Ishikawa (cell line): ENCODE results near the gene SPECC1.

Source experiments
- CEBPB ChIP-seq: IDR thresholded peaks from 2 replicates; pipeline ENCODE4 v1.6.1; 2012
- CREB1 ChIP-seq: IDR thresholded peaks from 2 replicates; pipeline ENCODE4 v1.6.1; 2012; ENCODE audit warnings: low read depth
- EGR1 ChIP-seq: IDR thresholded peaks from 2 replicates; pipeline ENCODE4 v1.6.1; 2012
- EP300 ChIP-seq: IDR thresholded peaks from 2 replicates; pipeline ENCODE4 v1.6.1; 2012; ENCODE audit warnings: borderline replicate concordance
- FOXM1 ChIP-seq: IDR thresholded peaks from 2 replicates; pipeline ENCODE4 v1.6.1; 2012; ENCODE audit warnings: low read depth, borderline replicate concordance
- MAX ChIP-seq: IDR thresholded peaks from 2 replicates; pipeline ENCODE4 v1.6.1; 2012
- NFIC ChIP-seq: IDR thresholded peaks from 2 replicates; pipeline ENCODE4 v1.6.1; 2012
- RAD21 ChIP-seq: IDR thresholded peaks from 2 replicates; pipeline ENCODE4 v1.6.1; 2012; ENCODE audit warnings: low read depth
- TAF1 ChIP-seq: IDR thresholded peaks from 2 replicates; pipeline ENCODE4 v1.6.1; 2012; ENCODE audit warnings: low read depth, mild to moderate bottlenecking
- TF ChIP-seq, protein P1 (sequence below): IDR thresholded peaks from 2 replicates; pipeline ENCODE4 v1.6.1; 2012; ENCODE audit warnings: low read depth, mild to moderate bottlenecking

DNA sequence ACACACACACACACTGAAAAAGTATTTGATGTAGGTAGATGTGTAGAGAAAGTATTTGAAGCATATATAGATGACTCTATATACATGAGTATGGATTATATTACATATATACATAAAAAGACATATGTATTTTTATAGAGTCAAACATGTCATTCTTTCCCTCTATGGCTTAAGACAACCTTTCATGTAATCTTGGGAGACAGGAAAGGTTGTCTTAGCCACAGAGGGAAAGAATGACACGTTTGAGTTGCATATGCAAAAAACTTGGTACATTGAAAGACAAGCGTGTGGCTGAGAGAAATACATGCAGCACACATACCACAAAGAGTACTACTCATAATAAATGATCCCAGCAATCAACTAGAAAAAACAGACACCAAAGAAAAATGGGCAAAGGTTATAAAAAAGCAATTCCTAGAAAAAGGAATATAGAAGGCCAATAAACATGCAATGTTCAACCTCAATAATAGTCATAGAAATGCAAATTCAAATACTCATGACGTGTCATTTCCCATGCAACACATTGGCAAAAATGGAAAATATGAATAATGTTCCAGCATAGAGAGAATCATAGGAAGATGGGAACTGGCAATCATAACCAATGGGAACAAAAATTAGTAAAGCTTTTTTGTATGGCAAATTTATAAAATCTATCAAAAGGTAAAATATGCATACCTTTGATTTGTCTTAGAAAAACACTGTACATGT, 69.0 kb downstream of the SPECC1 start:
- TF ChIP-seq EGR1 (no peak), FOXM1 (no peak), NFIC (no peak), EP300 (no peak), TAF1 (no peak), MAX (no peak), RAD21 (no peak), CEBPB (no peak), CREB1 (no peak)
- TF ChIP-seq, protein P1, sequence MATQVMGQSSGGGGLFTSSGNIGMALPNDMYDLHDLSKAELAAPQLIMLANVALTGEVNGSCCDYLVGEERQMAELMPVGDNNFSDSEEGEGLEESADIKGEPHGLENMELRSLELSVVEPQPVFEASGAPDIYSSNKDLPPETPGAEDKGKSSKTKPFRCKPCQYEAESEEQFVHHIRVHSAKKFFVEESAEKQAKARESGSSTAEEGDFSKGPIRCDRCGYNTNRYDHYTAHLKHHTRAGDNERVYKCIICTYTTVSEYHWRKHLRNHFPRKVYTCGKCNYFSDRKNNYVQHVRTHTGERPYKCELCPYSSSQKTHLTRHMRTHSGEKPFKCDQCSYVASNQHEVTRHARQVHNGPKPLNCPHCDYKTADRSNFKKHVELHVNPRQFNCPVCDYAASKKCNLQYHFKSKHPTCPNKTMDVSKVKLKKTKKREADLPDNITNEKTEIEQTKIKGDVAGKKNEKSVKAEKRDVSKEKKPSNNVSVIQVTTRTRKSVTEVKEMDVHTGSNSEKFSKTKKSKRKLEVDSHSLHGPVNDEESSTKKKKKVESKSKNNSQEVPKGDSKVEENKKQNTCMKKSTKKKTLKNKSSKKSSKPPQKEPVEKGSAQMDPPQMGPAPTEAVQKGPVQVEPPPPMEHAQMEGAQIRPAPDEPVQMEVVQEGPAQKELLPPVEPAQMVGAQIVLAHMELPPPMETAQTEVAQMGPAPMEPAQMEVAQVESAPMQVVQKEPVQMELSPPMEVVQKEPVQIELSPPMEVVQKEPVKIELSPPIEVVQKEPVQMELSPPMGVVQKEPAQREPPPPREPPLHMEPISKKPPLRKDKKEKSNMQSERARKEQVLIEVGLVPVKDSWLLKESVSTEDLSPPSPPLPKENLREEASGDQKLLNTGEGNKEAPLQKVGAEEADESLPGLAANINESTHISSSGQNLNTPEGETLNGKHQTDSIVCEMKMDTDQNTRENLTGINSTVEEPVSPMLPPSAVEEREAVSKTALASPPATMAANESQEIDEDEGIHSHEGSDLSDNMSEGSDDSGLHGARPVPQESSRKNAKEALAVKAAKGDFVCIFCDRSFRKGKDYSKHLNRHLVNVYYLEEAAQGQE: no peak
